Measurements from ENCODE around the gene DIDO1.

The DIDO1 gene

GRCh38 chr20:62831361-62831788 lies 94.9 kb downstream of the DIDO1 start:
- no peak overlapping the region for H3K4me3 ChIP-seq (ENCODE audit: low read length)

GRCh38 chr20:62830821-62831220 lies 95.5 kb downstream of the DIDO1 start:
- TF ChIP-seq ZNF274 (IDR thresholded peaks at IDR 0.05; ENCODE audit: low read depth, low read length) = no peak
- no peak overlapping the region for H3K4me3 ChIP-seq (ENCODE audit: low read length)

More at GRCh38 chr20:62831361-62831788, 94.9 kb downstream of the DIDO1 start:
- TF ChIP-seq ZNF274 (IDR thresholded peaks at IDR 0.05; ENCODE audit: low read depth, low read length) = no peak

DNA sequence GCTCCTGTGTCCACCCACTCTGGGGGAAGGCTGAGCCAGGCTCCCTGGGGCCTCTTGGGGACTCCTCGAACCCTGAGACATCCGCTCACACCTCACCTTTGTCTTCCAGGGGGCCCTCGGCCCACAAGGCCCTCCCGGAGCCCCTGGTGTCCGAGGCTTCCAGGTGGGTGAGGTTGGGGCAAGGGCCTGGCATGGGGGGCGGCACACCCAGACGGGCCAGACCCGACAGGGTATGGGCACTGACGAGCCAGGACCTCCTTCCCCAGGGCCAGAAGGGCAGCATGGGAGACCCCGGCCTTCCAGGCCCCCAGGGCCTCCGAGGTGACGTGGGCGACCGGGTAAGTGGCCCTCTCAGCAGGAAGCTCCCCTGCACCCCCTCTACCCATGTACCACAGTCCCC lies 96.1 kb downstream of the DIDO1 start:
- H3K4me3 ChIP-seq (ENCODE audit: low read length) = no peak overlapping the region
- TF ChIP-seq ZNF274 (IDR thresholded peaks at IDR 0.05; ENCODE audit: low read depth, low read length) = no peak

GRCh38 chr20:62829231-62830230 lies 96.8 kb downstream of the DIDO1 start:
- no peak for TF ChIP-seq ZNF274 (IDR thresholded peaks at IDR 0.05; ENCODE audit: low read depth, low read length)
- H3K4me3 ChIP-seq (ENCODE audit: low read length) = no peak overlapping the region

DNA sequence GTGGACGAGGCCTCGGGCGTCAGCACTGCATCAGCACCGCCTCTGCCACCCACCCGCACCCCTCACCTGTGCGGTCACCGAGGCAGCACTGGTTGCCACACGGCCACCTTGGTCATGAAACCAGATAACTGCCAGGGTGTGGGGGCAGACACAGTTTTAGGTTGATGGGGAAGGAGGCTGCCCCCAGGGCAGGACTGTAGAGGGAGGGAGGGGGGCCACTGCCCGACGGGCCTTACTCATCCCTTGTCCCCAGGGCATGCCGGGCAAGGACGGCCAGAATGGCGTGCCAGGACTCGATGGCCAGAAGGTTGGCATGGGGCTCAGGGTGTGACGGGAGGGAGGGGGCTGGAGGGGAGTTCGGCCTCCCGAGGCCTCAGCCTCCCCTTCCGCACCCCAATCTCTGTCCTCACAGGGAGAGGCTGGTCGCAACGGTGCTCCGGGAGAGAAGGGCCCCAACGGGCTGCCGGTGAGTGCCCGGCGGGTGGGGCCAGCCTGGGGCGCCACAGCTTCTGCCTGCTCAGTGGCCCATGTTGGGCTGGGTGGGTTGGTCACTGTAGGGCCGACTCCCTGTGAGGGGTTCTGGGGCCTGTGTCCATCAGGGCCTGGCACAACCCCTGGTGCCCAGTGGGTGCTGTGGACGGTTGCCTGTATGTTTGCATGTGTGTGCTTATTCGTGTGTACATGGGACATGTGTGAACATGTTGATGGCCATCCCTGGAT lies 97.6 kb downstream of the DIDO1 start:
- no peak overlapping the region for H3K4me3 ChIP-seq (ENCODE audit: low read length)
- TF ChIP-seq ZNF274 (IDR thresholded peaks at IDR 0.05; ENCODE audit: low read depth, low read length) = no peak

DNA sequence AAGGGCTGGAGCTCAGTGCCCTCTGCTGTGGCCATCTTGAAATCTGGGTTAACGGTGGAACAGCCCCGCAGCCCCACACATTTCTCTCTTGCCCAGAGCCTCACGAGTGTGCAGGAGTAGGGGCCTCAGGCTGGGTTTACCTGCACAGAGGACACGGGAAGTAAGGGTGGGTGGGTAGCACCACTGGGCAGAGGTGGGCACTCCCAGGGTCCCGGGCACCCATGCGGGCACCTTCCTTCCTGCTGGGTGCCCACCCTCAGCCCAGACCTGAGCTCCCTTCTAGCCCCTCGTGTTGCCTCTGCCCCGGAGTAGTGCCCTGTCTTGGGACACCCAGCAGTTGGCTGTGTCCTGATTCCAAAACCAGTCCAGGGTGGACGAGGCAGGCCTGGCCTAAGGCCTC lies 98.3 kb downstream of the DIDO1 start:
- no peak for TF ChIP-seq ZNF274 (IDR thresholded peaks at IDR 0.05; ENCODE audit: low read depth, low read length)
- H3K4me3 ChIP-seq (ENCODE audit: low read length) = no peak overlapping the region

Measured in GM08714 (cell line).